ENCODE results near the gene DNAJC11. TPM values are rescaled to one million over a fixed set of nuclear protein-coding genes. Genes with fewer than 3 reads are reported as not detected.
"Not testable (repeated sequence)": the region's sequence is repeated elsewhere in the genome, so short reads cannot be mapped to it uniquely, and the experiment has no call there.

The DNAJC11 gene
- total RNA-seq, 1 experiment from 2014 or later: 61.0 TPM

GRCh38 chr1:6666696-6667095, 34.9 kb downstream of the DNAJC11 start:
- CTCF ChIA-PET: no interaction called here
- Histone ChIP-seq H3K36me3 (ENCODE audit: control insufficient read depth, insufficient read depth, low read length) (no peaks in the 10 kb centered on the region; the same call in 1 of the 2 replicates), H3K9me3 (no peaks in the 10 kb centered on the region), H3K27me3 (replicated peaks; ENCODE audit: control insufficient read depth, insufficient read depth, low read length) (no peaks in the 10 kb centered on the region), H3K4me1 (no peaks in the 10 kb centered on the region), H3K4me3 (ENCODE audit: low read depth, low read length) (no peak overlapping the region)
- H3K4me1 Mint-ChIP-seq (ENCODE audit: low read depth, unreplicated experiment): no peaks in the 10 kb centered on the region
- H3K4me3 Mint-ChIP-seq (ENCODE audit: unreplicated experiment): no peak overlapping the region
- peaks cover 25% of the 10 kb centered on the region for H3K36me3 Mint-ChIP-seq (ENCODE audit: insufficient read depth, unreplicated experiment)
- no peak for DNase-seq
- H3K27ac Mint-ChIP-seq (ENCODE audit: unreplicated experiment): no peak overlapping the region
- POLR2A ChIA-PET: no interaction called here
- no peak for TF ChIP-seq CTCF (IDR thresholded peaks at IDR 0.05; ENCODE audit: insufficient read depth in 1 of 2, low read depth in 1 of 2, low read length in 1 of 2, severe bottlenecking in 1 of 2, unreplicated experiment in 1 of 2)
- no peaks in the 10 kb centered on the region for H3K9me3 Mint-ChIP-seq (ENCODE audit: unreplicated experiment)
- H3K27me3 Mint-ChIP-seq (ENCODE audit: insufficient read depth, unreplicated experiment): no peaks in the 10 kb centered on the region
- intact Hi-C loops (cut with micrococcal nuclease; ENCODE audit: unreplicated experiment): no loop called here
- no TSS peak for BruUV-seq (replicated peaks)

- H3K4me1 ChIP-seq; H3K4me3 Mint-ChIP-seq (ENCODE audit: unreplicated experiment); H3K4me3 ChIP-seq (ENCODE audit: low read depth, low read length); BruUV-seq (replicated peaks); H3K27me3 Mint-ChIP-seq (ENCODE audit: insufficient read depth, unreplicated experiment); POLR2A ChIA-PET; H3K27ac Mint-ChIP-seq (ENCODE audit: unreplicated experiment); H3K9me3 ChIP-seq; DNase-seq; H3K36me3 ChIP-seq (ENCODE audit: control insufficient read depth, insufficient read depth, low read length); H3K9me3 Mint-ChIP-seq (ENCODE audit: unreplicated experiment); intact Hi-C loops (cut with micrococcal nuclease; ENCODE audit: unreplicated experiment); H3K27me3 ChIP-seq (replicated peaks; ENCODE audit: control insufficient read depth, insufficient read depth, low read length); H3K4me1 Mint-ChIP-seq (ENCODE audit: low read depth, unreplicated experiment); CTCF ChIA-PET: not testable (repeated sequence)
- H3K36me3 Mint-ChIP-seq (ENCODE audit: insufficient read depth, unreplicated experiment): peaks cover 20% of the 10 kb centered on the region
These were observed 39.1 kb downstream of the DNAJC11 start for GRCh38 chr1:6662468-6662867.

DNA sequence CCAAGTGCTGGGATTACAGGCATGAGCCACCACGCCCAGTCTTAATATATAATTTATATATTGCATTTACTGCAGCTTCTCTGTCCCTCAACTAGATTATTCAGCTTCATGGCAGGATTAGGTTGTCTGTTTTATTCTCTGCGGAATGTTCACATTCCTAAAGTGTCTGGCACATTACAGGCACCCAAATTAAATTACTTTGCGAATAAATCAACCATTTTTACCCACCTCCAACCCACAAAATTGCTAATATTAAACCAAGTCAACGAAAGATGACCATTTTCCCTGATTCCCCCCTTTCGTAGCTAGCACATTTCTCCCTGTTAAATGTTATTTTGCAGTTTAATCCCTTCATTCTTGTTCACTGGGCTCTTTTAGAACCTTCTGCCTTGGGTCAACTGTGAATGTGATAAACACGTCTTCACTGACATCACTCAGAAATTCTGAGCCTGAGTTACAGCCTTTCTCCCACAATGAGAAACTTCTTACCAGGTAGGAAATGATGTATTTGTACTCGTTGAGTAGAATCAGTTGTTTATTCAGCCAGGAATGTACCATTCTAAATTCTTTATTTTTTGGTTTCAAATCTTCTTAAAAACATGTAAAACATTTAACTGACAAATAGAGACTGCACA, 41.1 kb downstream of the DNAJC11 start:
- Mint-ChIP-seq H3K4me1 (ENCODE audit: low read depth, unreplicated experiment) (no peaks in the 10 kb centered on the region), H3K4me3 (ENCODE audit: unreplicated experiment) (no peak overlapping the region), H3K9me3 (ENCODE audit: unreplicated experiment) (no peaks in the 10 kb centered on the region), H3K27me3 (ENCODE audit: insufficient read depth, unreplicated experiment) (no peaks in the 10 kb centered on the region), H3K36me3 (ENCODE audit: insufficient read depth, unreplicated experiment) (peaks cover 12% of the 10 kb centered on the region), H3K27ac (ENCODE audit: unreplicated experiment) (no peak overlapping the region)
- Histone ChIP-seq H3K9me3 (no peaks in the 10 kb centered on the region), H3K4me3 (ENCODE audit: low read depth, low read length) (no peak overlapping the region), H3K27me3 (replicated peaks; ENCODE audit: control insufficient read depth, insufficient read depth, low read length) (no peaks in the 10 kb centered on the region), H3K4me1 (no peaks in the 10 kb centered on the region), H3K36me3 (ENCODE audit: control insufficient read depth, insufficient read depth, low read length) (0 out of 2 replicates have a peak, but pooled peaks cover 1% of the 10 kb centered on the region)
- intact Hi-C loops (cut with micrococcal nuclease; ENCODE audit: unreplicated experiment): no loop called here
- DNase-seq: no peak
- POLR2A ChIA-PET: no interaction called here
- BruUV-seq (replicated peaks): no TSS peak
- CTCF ChIA-PET: no interaction called here
- TF ChIP-seq CTCF (IDR thresholded peaks at IDR 0.05; ENCODE audit: insufficient read depth in 1 of 2, low read depth in 1 of 2, low read length in 1 of 2, severe bottlenecking in 1 of 2, unreplicated experiment in 1 of 2): no peak
